HepG2 (cell line): ENCODE measurements around the gene FZD4. TPM values are rescaled to one million over a fixed set of nuclear protein-coding genes. Genes with fewer than 3 reads are reported as not detected.

Experiments
- AGO2 ChIP-seq: fragments of 200-400 bp; formaldehyde crosslinking; optimal IDR thresholded peaks from 2 replicates; pipeline ENCODE3; 2017; ENCODE audit warnings: mild to moderate bottlenecking, low read depth, low read length, moderate library complexity
- EEA1 ChIP-seq: sonication (generic); formaldehyde crosslinking; IDR thresholded peaks from 2 replicates; pipeline ENCODE4 v1.5.1; 2020; ENCODE audit warnings: mild to moderate bottlenecking, missing genetic modification reagents, borderline replicate concordance
- FOXJ3 ChIP-seq: sonication (generic); formaldehyde crosslinking; IDR thresholded peaks from 2 replicates; pipeline ENCODE4 v1.4.0; 2020; ENCODE audit warnings: missing genetic modification reagents, mild to moderate bottlenecking, borderline replicate concordance
- FOXM1 ChIP-seq: sonication (generic); formaldehyde crosslinking; IDR thresholded peaks from 2 replicates; pipeline ENCODE4 v1.5.0; 2020; ENCODE audit warnings: missing genetic modification reagents
- HNRNPH1 ChIP-seq: fragments of 200-400 bp; formaldehyde crosslinking; optimal IDR thresholded peaks from 2 replicates; pipeline ENCODE3; 2017; ENCODE audit warnings: mild to moderate bottlenecking, low read depth, low read length
- IKZF1 ChIP-seq: fragments of 450-650 bp; IDR thresholded peaks from 2 replicates; pipeline ENCODE4 v1.7.1; 2016
- KMT2A ChIP-seq: sonication (generic); formaldehyde crosslinking; IDR thresholded peaks from 2 replicates; pipeline ENCODE4 v1.4.0; 2020; ENCODE audit warnings: missing genetic modification reagents
- MTA1 ChIP-seq: sonication (generic); formaldehyde crosslinking; IDR thresholded peaks from 2 replicates; pipeline ENCODE4 v1.4.0; 2020; ENCODE audit warnings: missing genetic modification reagents, mild to moderate bottlenecking, borderline replicate concordance
- MYC ChIP-seq: sonication (generic); formaldehyde crosslinking; IDR thresholded peaks from 2 replicates; pipeline ENCODE4 v1.9.0; 2021; ENCODE audit warnings: missing genetic modification reagents, borderline replicate concordance
- PAX8 ChIP-seq: sonication (generic); formaldehyde crosslinking; IDR thresholded peaks from 2 replicates; pipeline ENCODE4 v1.8.0; 2022; ENCODE audit warnings: mild to moderate bottlenecking, missing genetic modification reagents, borderline replicate concordance
- REXO4 ChIP-seq: sonication (generic); formaldehyde crosslinking; IDR thresholded peaks from 2 replicates; pipeline ENCODE4 v1.8.0; 2022; ENCODE audit warnings: missing genetic modification reagents, mild to moderate bottlenecking, borderline replicate concordance
- SALL1 ChIP-seq: sonication (generic); formaldehyde crosslinking; IDR thresholded peaks from 2 replicates; pipeline ENCODE4 v1.8.0; 2022; ENCODE audit warnings: mild to moderate bottlenecking, missing genetic modification reagents
- SMC3 ChIP-seq: IDR thresholded peaks from 2 replicates; pipeline ENCODE4 v1.6.1; 2011; ENCODE audit warnings: low read length, improper control_type of control experiment
- TOE1 ChIP-seq: sonication (generic); formaldehyde crosslinking; IDR thresholded peaks from 2 replicates; pipeline ENCODE4 v1.4.0; 2020; ENCODE audit warnings: mild to moderate bottlenecking, missing genetic modification reagents
- WIZ ChIP-seq: sonication (generic); formaldehyde crosslinking; IDR thresholded peaks from 2 replicates; pipeline ENCODE4 v1.5.1; 2020; ENCODE audit warnings: mild to moderate bottlenecking, missing genetic modification reagents
- ZNF30 ChIP-seq: sonication (generic); formaldehyde crosslinking; IDR thresholded peaks from 2 replicates; pipeline ENCODE4 v1.5.0; 2020; ENCODE audit warnings: mild to moderate bottlenecking, missing genetic modification reagents
- ZNF382 ChIP-seq: sonication (generic); formaldehyde crosslinking; IDR thresholded peaks from 2 replicates; pipeline ENCODE4 v1.5.0; 2020; ENCODE audit warnings: missing genetic modification reagents, mild to moderate bottlenecking, borderline replicate concordance
- ZNF839 ChIP-seq: sonication (generic); formaldehyde crosslinking; IDR thresholded peaks from 2 replicates; pipeline ENCODE4 v1.4.0; 2020; ENCODE audit warnings: missing genetic modification reagents, mild to moderate bottlenecking, borderline replicate concordance
- polyA plus RNA-seq, 8 experiments: library from polyadenylated mRNA; depleted of rRNA in 3 of 8; stranded (reverse) in 7 of 8; unstranded in 1 of 8; fragments of >200 nt; fragmentation: Illumina TruSeq in 4 of 8; extraction: Trizol in 4 of 8; gene quantifications; 2 replicates each; pipeline versions ENCODE4 v1.2.1 to v1.2.3, GENCODE V29; 2011 to 2016; ENCODE audit warnings: low read depth in 4 of 8, missing spikeins in 1 of 8, mixed read lengths in 1 of 8; ENCODE audit not compliant: insufficient read depth in 1 of 8
- total RNA-seq, 5 experiments: library from RNA; depleted of rRNA; stranded (reverse); fragments of >200 nt; fragmentation: Illumina TruSeq; extraction: Trizol; gene quantifications; 2 replicates each; pipeline ENCODE4 v1.2.3, GENCODE V29; 2016; ENCODE audit warnings: low read depth in 1 of 5
- TF ChIP-seq, protein P1 (sequence below): IDR thresholded peaks from 2 replicates; pipeline ENCODE4 v1.6.1; 2016; ENCODE audit warnings: missing compliant biosample characterization, missing genetic modification reagents, borderline replicate concordance
- TF ChIP-seq, protein P2 (sequence below): sonication (generic); formaldehyde crosslinking; IDR thresholded peaks from 2 replicates; pipeline ENCODE4 v1.4.0; 2020; ENCODE audit warnings: mild to moderate bottlenecking, missing genetic modification reagents
- TF ChIP-seq, protein P3 (sequence below): sonication (generic); formaldehyde crosslinking; IDR thresholded peaks from 2 replicates; pipeline ENCODE4 v1.5.0; 2020; ENCODE audit warnings: mild to moderate bottlenecking, missing genetic modification reagents
- TF ChIP-seq, protein P4 (sequence below): sonication (generic); formaldehyde crosslinking; IDR thresholded peaks from 2 replicates; pipeline ENCODE4 v1.4.0; 2020; ENCODE audit warnings: missing genetic modification reagents, borderline replicate concordance

FZD4 gene
- total and polyA plus RNA-seq, 2 of the 13 experiments (the other 11 are each of a cell fraction or from before 2014, with no cell fraction given) = 46.5 to 70.4 TPM

DNA sequence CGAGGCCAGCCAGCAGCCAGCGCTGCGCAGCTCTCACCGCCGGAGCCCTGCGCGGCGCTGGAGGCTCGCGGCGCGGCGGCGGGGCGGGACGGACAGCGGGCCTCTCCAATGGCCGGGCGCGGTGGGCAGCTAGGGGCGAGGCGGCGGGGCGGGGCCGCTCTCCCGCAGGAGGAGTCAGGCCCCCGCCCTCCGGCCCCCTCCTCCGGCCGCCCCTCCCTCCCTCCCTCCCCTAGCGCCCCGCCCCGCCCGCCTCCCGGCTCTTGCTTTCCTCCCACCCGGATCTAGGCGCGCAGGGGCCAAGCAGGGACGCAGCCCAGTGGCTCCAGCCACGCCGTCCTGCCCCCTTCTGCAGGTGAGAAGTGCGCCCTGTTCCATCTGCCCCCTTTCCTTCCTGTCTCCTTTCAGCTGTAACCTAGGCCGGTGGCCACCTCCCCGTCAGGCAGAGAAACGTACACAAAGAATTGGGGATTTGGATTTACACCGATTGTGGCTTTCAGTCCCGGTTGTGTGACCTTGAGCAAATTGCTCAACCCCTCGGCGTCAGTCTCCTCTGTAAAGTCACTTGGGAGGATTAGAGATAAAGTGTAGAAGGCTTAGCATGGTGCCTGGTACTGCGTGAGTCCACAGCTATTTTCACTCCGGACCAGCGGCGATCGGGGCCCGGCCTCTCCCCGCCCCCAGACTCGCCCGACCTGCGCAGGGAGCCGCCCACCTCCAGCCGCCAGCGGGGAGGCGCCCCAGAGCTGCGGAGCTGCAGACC is at the start of gene FZD4 (continued):
- no peak for TF ChIP-seq ZNF839 (CRISPR knock-in tag)
- TF ChIP-seq, protein P1, sequence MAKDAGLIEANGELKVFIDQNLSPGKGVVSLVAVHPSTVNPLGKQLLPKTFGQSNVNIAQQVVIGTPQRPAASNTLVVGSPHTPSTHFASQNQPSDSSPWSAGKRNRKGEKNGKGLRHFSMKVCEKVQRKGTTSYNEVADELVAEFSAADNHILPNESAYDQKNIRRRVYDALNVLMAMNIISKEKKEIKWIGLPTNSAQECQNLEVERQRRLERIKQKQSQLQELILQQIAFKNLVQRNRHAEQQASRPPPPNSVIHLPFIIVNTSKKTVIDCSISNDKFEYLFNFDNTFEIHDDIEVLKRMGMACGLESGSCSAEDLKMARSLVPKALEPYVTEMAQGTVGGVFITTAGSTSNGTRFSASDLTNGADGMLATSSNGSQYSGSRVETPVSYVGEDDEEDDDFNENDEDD = peak; percentile 42; the same call in 1 of the 2 replicates
- no peak for TF ChIP-seq WIZ (CRISPR knock-in tag)
- TF ChIP-seq ZNF382 (CRISPR knock-in tag) = no peak
- TF ChIP-seq REXO4 (CRISPR knock-in tag) = no peak
- TF ChIP-seq FOXJ3 (CRISPR knock-in tag) = no peak
- TF ChIP-seq IKZF1 = no peak
- no peak; the same call in 1 of the 2 replicates for TF ChIP-seq TOE1 (CRISPR knock-in tag)
- peak; percentile 77 for TF ChIP-seq SALL1
- no peak for TF ChIP-seq EEA1
- TF ChIP-seq, protein P2, sequence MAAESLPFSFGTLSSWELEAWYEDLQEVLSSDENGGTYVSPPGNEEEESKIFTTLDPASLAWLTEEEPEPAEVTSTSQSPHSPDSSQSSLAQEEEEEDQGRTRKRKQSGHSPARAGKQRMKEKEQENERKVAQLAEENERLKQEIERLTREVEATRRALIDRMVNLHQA = no peak
- TF ChIP-seq, protein P3, sequence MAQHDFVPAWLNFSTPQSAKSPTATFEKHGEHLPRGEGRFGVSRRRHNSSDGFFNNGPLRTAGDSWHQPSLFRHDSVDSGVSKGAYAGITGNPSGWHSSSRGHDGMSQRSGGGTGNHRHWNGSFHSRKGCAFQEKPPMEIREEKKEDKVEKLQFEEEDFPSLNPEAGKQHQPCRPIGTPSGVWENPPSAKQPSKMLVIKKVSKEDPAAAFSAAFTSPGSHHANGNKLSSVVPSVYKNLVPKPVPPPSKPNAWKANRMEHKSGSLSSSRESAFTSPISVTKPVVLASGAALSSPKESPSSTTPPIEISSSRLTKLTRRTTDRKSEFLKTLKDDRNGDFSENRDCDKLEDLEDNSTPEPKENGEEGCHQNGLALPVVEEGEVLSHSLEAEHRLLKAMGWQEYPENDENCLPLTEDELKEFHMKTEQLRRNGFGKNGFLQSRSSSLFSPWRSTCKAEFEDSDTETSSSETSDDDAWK = no peak
- no peak for TF ChIP-seq MTA1
- TF ChIP-seq MYC = peak; percentile 77
- TF ChIP-seq FOXM1 (CRISPR knock-in tag) = no peak
- no peak for TF ChIP-seq PAX8 (CRISPR knock-in tag)
- TF ChIP-seq SMC3 = no peak
- peak; percentile 48; the same call in 1 of the 2 replicates for TF ChIP-seq KMT2A (CRISPR knock-in tag)
- no peak for TF ChIP-seq ZNF30 (CRISPR knock-in tag)
- TF ChIP-seq, protein P4, sequence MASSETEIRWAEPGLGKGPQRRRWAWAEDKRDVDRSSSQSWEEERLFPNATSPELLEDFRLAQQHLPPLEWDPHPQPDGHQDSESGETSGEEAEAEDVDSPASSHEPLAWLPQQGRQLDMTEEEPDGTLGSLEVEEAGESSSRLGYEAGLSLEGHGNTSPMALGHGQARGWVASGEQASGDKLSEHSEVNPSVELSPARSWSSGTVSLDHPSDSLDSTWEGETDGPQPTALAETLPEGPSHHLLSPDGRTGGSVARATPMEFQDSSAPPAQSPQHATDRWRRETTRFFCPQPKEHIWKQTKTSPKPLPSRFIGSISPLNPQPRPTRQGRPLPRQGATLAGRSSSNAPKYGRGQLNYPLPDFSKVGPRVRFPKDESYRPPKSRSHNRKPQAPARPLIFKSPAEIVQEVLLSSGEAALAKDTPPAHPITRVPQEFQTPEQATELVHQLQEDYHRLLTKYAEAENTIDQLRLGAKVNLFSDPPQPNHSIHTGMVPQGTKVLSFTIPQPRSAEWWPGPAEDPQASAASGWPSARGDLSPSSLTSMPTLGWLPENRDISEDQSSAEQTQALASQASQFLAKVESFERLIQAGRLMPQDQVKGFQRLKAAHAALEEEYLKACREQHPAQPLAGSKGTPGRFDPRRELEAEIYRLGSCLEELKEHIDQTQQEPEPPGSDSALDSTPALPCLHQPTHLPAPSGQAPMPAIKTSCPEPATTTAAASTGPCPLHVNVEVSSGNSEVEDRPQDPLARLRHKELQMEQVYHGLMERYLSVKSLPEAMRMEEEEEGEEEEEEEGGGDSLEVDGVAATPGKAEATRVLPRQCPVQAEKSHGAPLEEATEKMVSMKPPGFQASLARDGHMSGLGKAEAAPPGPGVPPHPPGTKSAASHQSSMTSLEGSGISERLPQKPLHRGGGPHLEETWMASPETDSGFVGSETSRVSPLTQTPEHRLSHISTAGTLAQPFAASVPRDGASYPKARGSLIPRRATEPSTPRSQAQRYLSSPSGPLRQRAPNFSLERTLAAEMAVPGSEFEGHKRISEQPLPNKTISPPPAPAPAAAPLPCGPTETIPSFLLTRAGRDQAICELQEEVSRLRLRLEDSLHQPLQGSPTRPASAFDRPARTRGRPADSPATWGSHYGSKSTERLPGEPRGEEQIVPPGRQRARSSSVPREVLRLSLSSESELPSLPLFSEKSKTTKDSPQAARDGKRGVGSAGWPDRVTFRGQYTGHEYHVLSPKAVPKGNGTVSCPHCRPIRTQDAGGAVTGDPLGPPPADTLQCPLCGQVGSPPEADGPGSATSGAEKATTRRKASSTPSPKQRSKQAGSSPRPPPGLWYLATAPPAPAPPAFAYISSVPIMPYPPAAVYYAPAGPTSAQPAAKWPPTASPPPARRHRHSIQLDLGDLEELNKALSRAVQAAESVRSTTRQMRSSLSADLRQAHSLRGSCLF (CRISPR knock-in tag) = no peak
- no peak for TF ChIP-seq HNRNPH1
- TF ChIP-seq AGO2 = peak; percentile 68
